A549 (cell line): ENCODE measurements around the gene ZNF827. TPM values are rescaled to one million over a fixed set of nuclear protein-coding genes. Genes with fewer than 3 reads are reported as not detected.

Source experiments
- ATAC-seq, 2 experiments: fragments of 200-7000 bp in 1 of 2; fragments of >200 bp in 1 of 2; cut with Nextera tagmentation in 1 of 2; cut with Tn5 transposase in 1 of 2; 3 replicates each; pipeline versions ENCODE4 v1.8.0 to v1.9.1; 2018 to 2020; ENCODE audit warnings: mild to moderate bottlenecking in 1 of 2, moderate library complexity in 1 of 2
- CTCF ChIA-PET: fragments of 300-600 bp; sonication (Branson Sonifier 250); formaldehyde crosslinking; extraction: SDS; loops from one replicate; lab custom pipeline; 2021; ENCODE audit warnings: antibody characterized with exemption, inconsistent platforms; lab: Yijun Ruan, JAX
- POLR2A ChIA-PET: fragments of 350-600 bp; formaldehyde crosslinking; extraction: SDS; loops from one replicate; lab custom pipeline; 2021; ENCODE audit warnings: antibody characterized with exemption, inconsistent platforms; lab: Yijun Ruan, JAX
- DNase-seq, 2 experiments: peaks; one replicate each; pipeline versions ENCODE4 v3.0.0 to v3.0.0-alpha.2; 2011 to 2016; ENCODE audit warnings: low read depth in 1 of 2, low spot score in 1 of 2
- FAIRE-seq: peaks from 2 replicates; lab custom pipeline; 2011; peaks lifted over from hg19 to GRCh38; lab: Jason Lieb, UNC
- H3K27ac ChIP-seq, 2 experiments: fragments of >200 bp; sonication (Bioruptor Twin); formaldehyde crosslinking; 3 replicates each; pipeline ENCODE4 v1.5.1; 2016 to 2017
- H3K4me1 ChIP-seq: fragments of >200 bp; sonication (Bioruptor Twin); formaldehyde crosslinking; 3 replicates; pipeline ENCODE4 v1.6.1; 2016
- H3K4me2 ChIP-seq: fragments of >200 bp; sonication (Bioruptor Twin); formaldehyde crosslinking; 3 replicates; pipeline ENCODE4 v1.6.1; 2016
- H3K4me3 ChIP-seq: fragments of >200 bp; sonication (Bioruptor Twin); formaldehyde crosslinking; 3 replicates; pipeline ENCODE4 v1.5.1; 2016
- H3K9me3 ChIP-seq: fragments of >200 bp; sonication (Bioruptor Twin); formaldehyde crosslinking; 3 replicates; pipeline ENCODE4 v1.6.1; 2016
- BHLHE40 ChIP-seq: IDR thresholded peaks from 2 replicates; pipeline ENCODE4 v1.6.1; 2012; ENCODE audit warnings: low read depth, low read length, inconsistent platforms
- CBX2 ChIP-seq: fragments of 200-600 bp; sonication (generic); IDR thresholded peaks from 2 replicates; pipeline ENCODE4 v1.6.1; 2016; ENCODE audit warnings: low read depth, mild to moderate bottlenecking, borderline replicate concordance
- CBX8 ChIP-seq: fragments of 200-600 bp; sonication (generic); IDR thresholded peaks from 2 replicates; pipeline ENCODE4 v1.6.1; 2016
- CEBPB ChIP-seq, 2 experiments: fragments of >200 bp in 1 of 2; sonication (Bioruptor Twin) in 1 of 2; formaldehyde crosslinking in 1 of 2; IDR thresholded peaks; 2 replicates each; pipeline ENCODE4 v1.6.1; 2012 to 2016
- CHD4 ChIP-seq: fragments of 200-600 bp; sonication (generic); IDR thresholded peaks from 2 replicates; pipeline ENCODE4 v1.6.1; 2016; ENCODE audit warnings: antibody characterized with exemption, mild to moderate bottlenecking, borderline replicate concordance
- EHMT2 ChIP-seq: fragments of 200-600 bp; sonication (generic); IDR thresholded peaks from 2 replicates; pipeline ENCODE4 v1.6.1; 2016; ENCODE audit warnings: antibody characterized with exemption, low read depth, mild to moderate bottlenecking, moderate library complexity
- EP300 ChIP-seq, 2 experiments: fragments of >200 bp; sonication (Bioruptor Twin); formaldehyde crosslinking; IDR thresholded peaks; 2 replicates in 1 of 2; 3 replicates in 1 of 2; pipeline ENCODE4 v1.6.1; 2016 to 2017
- FOSL2 ChIP-seq, 2 experiments: fragments of 450-650 bp in 1 of 2; fragments of >200 bp in 1 of 2; sonication (Bioruptor Twin) in 1 of 2; formaldehyde crosslinking; IDR thresholded peaks; 2 replicates each; pipeline versions ENCODE4 v1.5.0 to v1.6.1; 2016 to 2020; ENCODE audit warnings: mild to moderate bottlenecking in 1 of 2, moderate library complexity in 1 of 2
- GATA3 ChIP-seq: IDR thresholded peaks from 2 replicates; pipeline ENCODE4 v1.6.1; 2012; ENCODE audit warnings: borderline replicate concordance
- HES2 ChIP-seq: fragments of >200 bp; sonication (Bioruptor Twin); formaldehyde crosslinking; IDR thresholded peaks from 2 replicates; pipeline ENCODE4 v1.6.1; 2016
- HMGXB4 ChIP-seq: fragments of 250-450 bp; sonication (Bioruptor Pico); IDR thresholded peaks from 2 replicates; pipeline ENCODE4 v1.5.0; 2021; ENCODE audit warnings: mild to moderate bottlenecking, moderate library complexity, borderline replicate concordance
- HOXA7 ChIP-seq: fragments of 250-450 bp; sonication (Bioruptor Pico); IDR thresholded peaks from 2 replicates; pipeline ENCODE4 v1.5.0; 2020; ENCODE audit warnings: mild to moderate bottlenecking, moderate library complexity
- JUN ChIP-seq, 2 experiments: fragments of >200 bp; sonication (Bioruptor Twin); formaldehyde crosslinking; IDR thresholded peaks; 2 replicates in 1 of 2; 3 replicates in 1 of 2; pipeline ENCODE4 v1.6.1; 2016 to 2017
- JUNB ChIP-seq: fragments of >200 bp; sonication (Bioruptor Twin); formaldehyde crosslinking; IDR thresholded peaks from 2 replicates; pipeline ENCODE4 v1.6.1; 2016
- KDM1A ChIP-seq: fragments of 200-600 bp; sonication (generic); IDR thresholded peaks from 2 replicates; pipeline ENCODE4 v1.6.1; 2016; ENCODE audit warnings: low read depth, mild to moderate bottlenecking
- MAFK ChIP-seq: fragments of 450-650 bp; IDR thresholded peaks from 2 replicates; pipeline ENCODE4 v1.6.1; 2014; ENCODE audit not compliant: partially characterized antibody
- MYC ChIP-seq: IDR thresholded peaks from 2 replicates; pipeline ENCODE4 v1.6.1; 2012; ENCODE audit warnings: mild to moderate bottlenecking, inconsistent platforms, low read length, improper control_type of control experiment, borderline replicate concordance
- POLR2A ChIP-seq: IDR thresholded peaks from 2 replicates; pipeline ENCODE4 v1.6.1; 2012; ENCODE audit warnings: mild to moderate bottlenecking, low read length
- RAD21 ChIP-seq, 2 experiments: fragments of >200 bp in 1 of 2; sonication (Bioruptor Twin) in 1 of 2; formaldehyde crosslinking in 1 of 2; IDR thresholded peaks in 1 of 2; conservative IDR thresholded peaks in 1 of 2; 2 replicates in 1 of 2; 3 replicates in 1 of 2; pipeline ENCODE4 v1.6.1; 2012 to 2018; ENCODE audit warnings: inconsistent platforms in 1 of 2
- RARB ChIP-seq: fragments of 250-450 bp; sonication (Bioruptor Pico); IDR thresholded peaks from 2 replicates; pipeline ENCODE4 v1.8.0; 2021; ENCODE audit warnings: mild to moderate bottlenecking, moderate library complexity
- RCOR1 ChIP-seq: fragments of 150-350 bp; IDR thresholded peaks from 2 replicates; pipeline ENCODE4 v1.6.1; 2014; ENCODE audit warnings: antibody characterized with exemption, low read length, low read depth
- TFCP2L1 ChIP-seq: fragments of 250-450 bp; sonication (Bioruptor Pico); IDR thresholded peaks from 2 replicates; pipeline ENCODE4 v1.5.0; 2021; ENCODE audit warnings: mild to moderate bottlenecking
- ZFP36 ChIP-seq: fragments of 450-650 bp; IDR thresholded peaks from 2 replicates; pipeline ENCODE4 v1.6.1; 2014; ENCODE audit warnings: borderline replicate concordance; ENCODE audit not compliant: partially characterized antibody
- WGBS: methylation state at CpG from one replicate; pipeline ENCODE4 v1.1.6; 2017; ENCODE audit errors: missing lambda C conversion rate; 5-methylcytosine and 5-hydroxymethylcytosine counted together
- polyA plus RNA-seq, 4 experiments: library from polyadenylated mRNA; depleted of rRNA in 3 of 4; stranded (reverse); fragments of >200 nt; fragmentation: RNase III in 1 of 4; extraction: RNeasy Plus Mini Kit Qiagen cat#74134 plus additional on column Dnase treatment in 1 of 4; gene quantifications; 2 replicates in 3 of 4; 3 replicates in 1 of 4; pipeline ENCODE4 v1.2.3, GENCODE V29; 2011 to 2017
- TF ChIP-seq, protein P1 (sequence below): IDR thresholded peaks from 2 replicates; pipeline ENCODE4 v1.6.1; 2012
- TF ChIP-seq, protein P2 (sequence below): fragments of 200-600 bp; sonication (generic); IDR thresholded peaks from 2 replicates; pipeline ENCODE4 v1.6.1; 2016; ENCODE audit warnings: antibody characterized with exemption, mild to moderate bottlenecking, moderate library complexity
- TF ChIP-seq, protein P3 (sequence below): IDR thresholded peaks from 2 replicates; pipeline ENCODE4 v1.6.1; 2012; ENCODE audit warnings: low read depth, borderline replicate concordance

ZNF827 gene
- polyA plus RNA-seq, 2 of the 4 experiments (the other 2 are of a cell fraction): 3.8 to 4.2 TPM

GRCh38 chr4:145814246-145814645, 124.4 kb downstream of the ZNF827 start:
- WGBS: 90% methylated on average over 1 of the region's 1 CpG
- ATAC-seq: no peak
- POLR2A ChIA-PET: no interaction called here
- Histone ChIP-seq H3K9me3 (peaks cover 18% of the 10 kb centered on the region), H3K4me1 (peaks cover 15% of the 10 kb centered on the region; the same call in 2 of the 3 replicates), H3K4me2 (no peak overlapping the region), H3K4me3 (no peak overlapping the region), H3K27ac (peak overlapping the region; percentile 67 to 84; a peak in 5 of 6 replicates)
- no peak for FAIRE-seq
- no peak for TF ChIP-seq RCOR1
- no peak for DNase-seq
- CTCF ChIA-PET: no interaction called here

DNA sequence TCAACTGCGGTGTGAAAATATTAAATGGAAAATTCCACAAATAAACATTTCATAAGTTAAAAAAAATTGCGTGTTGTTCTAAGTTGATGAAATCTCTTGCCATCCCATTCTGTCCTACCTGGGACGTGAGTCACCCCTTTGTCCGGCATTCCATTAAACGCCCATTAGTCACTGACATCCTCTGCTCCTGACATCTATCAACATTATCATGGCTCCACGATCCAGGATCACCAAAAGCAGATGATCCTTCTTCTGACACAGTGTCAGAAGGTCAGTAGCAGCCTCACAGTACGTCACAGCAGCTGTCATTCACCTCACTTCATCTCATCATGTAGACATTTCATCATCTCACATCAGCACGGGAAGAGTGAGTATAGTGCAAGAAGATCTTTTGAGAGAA, 125.7 kb downstream of the ZNF827 start:
- ChIA-PET CTCF (no interaction called here), POLR2A (no interaction called here)
- ATAC-seq: peak; percentile 73 to 96
- 17% methylated on average over 8 of the region's 8 CpGs for WGBS
- H3K9me3 ChIP-seq: peaks cover 24% of the 10 kb centered on the region
- TF ChIP-seq GATA3 (peak; percentile 60; the same call in 1 of the 2 replicates), CBX2 (no peak), JUN (IDR thresholded peaks at IDR 0.05) (peak in 1 of 2 experiments; percentile 42; a peak in 1 of 5 replicates), EHMT2 (no peak), HES2 (no peak), FOSL2 (IDR thresholded peaks at IDR 0.05) (0 out of 2 replicates have a peak, but pooled peaks have one; percentile 44), FOSL2 (CRISPR knock-in tag; IDR thresholded peaks at IDR 0.05) (peak; percentile 67), ZFP36 (no peak), CEBPB (IDR thresholded peaks at IDR 0.05) (peak; percentile 26 to 51; a peak in 3 of 4 replicates), JUNB (peak; percentile 64; the same call in 1 of the 2 replicates), EP300 (IDR thresholded peaks at IDR 0.05) (peak; percentile 51 to 72; a peak in 2 of 5 replicates), KDM1A (no peak), TFCP2L1 (no peak)
- TF ChIP-seq, protein P1, sequence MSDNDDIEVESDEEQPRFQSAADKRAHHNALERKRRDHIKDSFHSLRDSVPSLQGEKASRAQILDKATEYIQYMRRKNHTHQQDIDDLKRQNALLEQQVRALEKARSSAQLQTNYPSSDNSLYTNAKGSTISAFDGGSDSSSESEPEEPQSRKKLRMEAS: no peak
- TF ChIP-seq, all 56 proteins: peak for 6
- peaks cover 23% of the 10 kb centered on the region; the same call in 2 of the 3 replicates for H3K4me1 ChIP-seq
- H3K4me2 ChIP-seq: peak overlapping the region; percentile 7
- H3K27ac ChIP-seq: peak overlapping the region; percentile 74 to 84
- H3K4me3 ChIP-seq: no peak overlapping the region
- DNase-seq (peak; percentile 16 to 73), FAIRE-seq (no peak)

- DNase-seq (no peak), FAIRE-seq (no peak), ATAC-seq (no peak)
- Histone ChIP-seq H3K4me1 (peaks cover 58% of the 10 kb centered on the region), H3K9me3 (peaks cover 24% of the 10 kb centered on the region), H3K4me2 (peak overlapping the region; percentile 69), H3K4me3 (no peak overlapping the region), H3K27ac (peak overlapping the region; percentile 69 to 84)
- TF ChIP-seq MAFK (no peak), HMGXB4 (no peak), CBX8 (no peak), GATA3 (no peak), EP300 (IDR thresholded peaks at IDR 0.05) (no peak), POLR2A (no peak), RARB (no peak), RAD21 (conservative IDR thresholded peaks at IDR 0.05 in 1 of 2, IDR thresholded peaks at IDR 0.05 in 1 of 2) (no peak), BHLHE40 (no peak), CHD4 (no peak), MYC (no peak), HOXA7 (no peak)
- TF ChIP-seq, protein P2, sequence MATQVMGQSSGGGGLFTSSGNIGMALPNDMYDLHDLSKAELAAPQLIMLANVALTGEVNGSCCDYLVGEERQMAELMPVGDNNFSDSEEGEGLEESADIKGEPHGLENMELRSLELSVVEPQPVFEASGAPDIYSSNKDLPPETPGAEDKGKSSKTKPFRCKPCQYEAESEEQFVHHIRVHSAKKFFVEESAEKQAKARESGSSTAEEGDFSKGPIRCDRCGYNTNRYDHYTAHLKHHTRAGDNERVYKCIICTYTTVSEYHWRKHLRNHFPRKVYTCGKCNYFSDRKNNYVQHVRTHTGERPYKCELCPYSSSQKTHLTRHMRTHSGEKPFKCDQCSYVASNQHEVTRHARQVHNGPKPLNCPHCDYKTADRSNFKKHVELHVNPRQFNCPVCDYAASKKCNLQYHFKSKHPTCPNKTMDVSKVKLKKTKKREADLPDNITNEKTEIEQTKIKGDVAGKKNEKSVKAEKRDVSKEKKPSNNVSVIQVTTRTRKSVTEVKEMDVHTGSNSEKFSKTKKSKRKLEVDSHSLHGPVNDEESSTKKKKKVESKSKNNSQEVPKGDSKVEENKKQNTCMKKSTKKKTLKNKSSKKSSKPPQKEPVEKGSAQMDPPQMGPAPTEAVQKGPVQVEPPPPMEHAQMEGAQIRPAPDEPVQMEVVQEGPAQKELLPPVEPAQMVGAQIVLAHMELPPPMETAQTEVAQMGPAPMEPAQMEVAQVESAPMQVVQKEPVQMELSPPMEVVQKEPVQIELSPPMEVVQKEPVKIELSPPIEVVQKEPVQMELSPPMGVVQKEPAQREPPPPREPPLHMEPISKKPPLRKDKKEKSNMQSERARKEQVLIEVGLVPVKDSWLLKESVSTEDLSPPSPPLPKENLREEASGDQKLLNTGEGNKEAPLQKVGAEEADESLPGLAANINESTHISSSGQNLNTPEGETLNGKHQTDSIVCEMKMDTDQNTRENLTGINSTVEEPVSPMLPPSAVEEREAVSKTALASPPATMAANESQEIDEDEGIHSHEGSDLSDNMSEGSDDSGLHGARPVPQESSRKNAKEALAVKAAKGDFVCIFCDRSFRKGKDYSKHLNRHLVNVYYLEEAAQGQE: no peak
- TF ChIP-seq, protein P3, sequence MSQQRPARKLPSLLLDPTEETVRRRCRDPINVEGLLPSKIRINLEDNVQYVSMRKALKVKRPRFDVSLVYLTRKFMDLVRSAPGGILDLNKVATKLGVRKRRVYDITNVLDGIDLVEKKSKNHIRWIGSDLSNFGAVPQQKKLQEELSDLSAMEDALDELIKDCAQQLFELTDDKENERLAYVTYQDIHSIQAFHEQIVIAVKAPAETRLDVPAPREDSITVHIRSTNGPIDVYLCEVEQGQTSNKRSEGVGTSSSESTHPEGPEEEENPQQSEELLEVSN: no peak
- TF ChIP-seq, protein P1: no peak
- WGBS: 86% methylated on average over 3 of the region's 3 CpGs
- ChIA-PET CTCF (no interaction called here), POLR2A (interaction anchor here (0.7 to 1.2 kb wide), 2 partner anchors 76 to 189 kb away, joined by 4 read pairs; partner anchors contain the start of gene MMAA)
Measured at GRCh38 chr4:145808848-145809512, 129.6 kb downstream of the ZNF827 start.
